Measurements from ENCODE around the gene TMEM37. TPM values are rescaled to one million over a fixed set of nuclear protein-coding genes. Genes with fewer than 3 reads are reported as not detected.

Gene TMEM37
- total RNA-seq, 1 experiment from 2014 or later = 4.2 TPM

DNA sequence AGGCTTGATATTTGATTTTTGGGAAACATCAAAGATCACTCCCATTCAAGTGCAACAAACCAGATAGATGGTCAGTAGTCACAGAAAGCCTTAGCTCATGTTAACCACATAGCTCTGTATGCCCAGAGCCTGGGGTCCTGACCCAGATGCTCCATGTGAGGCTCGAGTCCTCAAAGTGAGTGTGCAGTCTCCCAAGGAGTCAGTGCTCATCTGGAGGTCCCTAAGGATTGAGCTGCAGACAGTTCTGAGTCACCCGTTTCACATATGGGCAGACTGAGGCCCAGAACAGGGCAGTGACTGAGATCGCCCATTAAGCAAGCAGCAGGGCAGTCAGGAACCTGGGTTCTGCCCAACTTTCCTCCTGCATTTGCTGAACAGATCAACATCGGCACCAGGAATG is 9.2 kb downstream of the TMEM37 start:
- TF ChIP-seq, protein P1, sequence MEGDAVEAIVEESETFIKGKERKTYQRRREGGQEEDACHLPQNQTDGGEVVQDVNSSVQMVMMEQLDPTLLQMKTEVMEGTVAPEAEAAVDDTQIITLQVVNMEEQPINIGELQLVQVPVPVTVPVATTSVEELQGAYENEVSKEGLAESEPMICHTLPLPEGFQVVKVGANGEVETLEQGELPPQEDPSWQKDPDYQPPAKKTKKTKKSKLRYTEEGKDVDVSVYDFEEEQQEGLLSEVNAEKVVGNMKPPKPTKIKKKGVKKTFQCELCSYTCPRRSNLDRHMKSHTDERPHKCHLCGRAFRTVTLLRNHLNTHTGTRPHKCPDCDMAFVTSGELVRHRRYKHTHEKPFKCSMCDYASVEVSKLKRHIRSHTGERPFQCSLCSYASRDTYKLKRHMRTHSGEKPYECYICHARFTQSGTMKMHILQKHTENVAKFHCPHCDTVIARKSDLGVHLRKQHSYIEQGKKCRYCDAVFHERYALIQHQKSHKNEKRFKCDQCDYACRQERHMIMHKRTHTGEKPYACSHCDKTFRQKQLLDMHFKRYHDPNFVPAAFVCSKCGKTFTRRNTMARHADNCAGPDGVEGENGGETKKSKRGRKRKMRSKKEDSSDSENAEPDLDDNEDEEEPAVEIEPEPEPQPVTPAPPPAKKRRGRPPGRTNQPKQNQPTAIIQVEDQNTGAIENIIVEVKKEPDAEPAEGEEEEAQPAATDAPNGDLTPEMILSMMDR (conservative IDR thresholded peaks at IDR 0.05) = no peak
- no peaks in the 10 kb centered on the region; the same call in 1 of the 2 replicates for H3K27me3 Mint-ChIP-seq (ENCODE audit: low read depth)
- no peak overlapping the region for H3K56ac ChIP-seq (ENCODE audit: insufficient read length, low read depth, low read length)
- peaks cover 5% of the 10 kb centered on the region in 2 experiments; a peak in 3 of 4 replicates for H3K4me1 Mint-ChIP-seq
- H3K4me2 ChIP-seq (ENCODE audit: insufficient read depth, insufficient read length, low read length) = no peak overlapping the region
- H3K4me3 Mint-ChIP-seq = no peak overlapping the region
- H2BK12ac ChIP-seq (ENCODE audit: insufficient read length, low read depth, low read length) = no peak overlapping the region
- H4K8ac ChIP-seq (replicated peaks; ENCODE audit: insufficient read length, low read depth, low read length) = no peak overlapping the region
- H4K5ac ChIP-seq (ENCODE audit: insufficient read length, low read depth, low read length) = no peak overlapping the region
- H3K9ac ChIP-seq (ENCODE audit: extremely low read depth, insufficient read length, low read length) = no peak overlapping the region
- no CpG with 5 or more reads among the region's 4 CpGs for WGBS (ENCODE audit: extremely low coverage, insufficient read length, low lambda C conversion rate)
- no peak for DNase-seq
- H3K4ac ChIP-seq (ENCODE audit: low read depth, low read length) = no peak overlapping the region
- H3K27me3 ChIP-seq (ENCODE audit: insufficient read depth, low read length) = no peaks in the 10 kb centered on the region
- no peak overlapping the region for H3K23ac ChIP-seq (ENCODE audit: insufficient read length, low read depth, low read length)
- H3K36me3 Mint-ChIP-seq (ENCODE audit: insufficient read depth in 1 of 3, low read depth in 3 of 3) = peaks cover 2 to 8% (median 7%) of the 10 kb centered on the region in 3 experiments; a peak in 4 of 7 replicates
- H3K27ac Mint-ChIP-seq = no peak overlapping the region
- no peaks in the 10 kb centered on the region for H3K9me3 Mint-ChIP-seq
- H3K79me2 ChIP-seq (ENCODE audit: insufficient read depth, low read length) = no peaks in the 10 kb centered on the region
- H3K9me3 ChIP-seq (ENCODE audit: control insufficient read depth, low read depth, low read length) = no peaks in the 10 kb centered on the region
- H3K27ac ChIP-seq (ENCODE audit: insufficient read length, low read depth, low read length) = no peak overlapping the region
- H2AFZ ChIP-seq (ENCODE audit: low read length) = no peak overlapping the region
- no peak overlapping the region for H2BK5ac ChIP-seq (ENCODE audit: insufficient read length, low read length)
- no peak overlapping the region for H2BK120ac ChIP-seq (ENCODE audit: low read depth, low read length, poor library complexity, severe bottlenecking)
- H4K91ac ChIP-seq (ENCODE audit: insufficient read length, low read depth, low read length) = no peak overlapping the region
- H3K18ac ChIP-seq (ENCODE audit: insufficient read length, low read depth, low read length) = no peak overlapping the region
- H3K14ac ChIP-seq (ENCODE audit: insufficient read depth, low read length) = no peak overlapping the region
- no peaks in the 10 kb centered on the region for H4K20me1 ChIP-seq (ENCODE audit: control insufficient read depth, insufficient read depth, insufficient read length)
- H3T11ph ChIP-seq (ENCODE audit: low read length) = no peak overlapping the region
- no peak overlapping the region for H2BK20ac ChIP-seq (ENCODE audit: low read depth, low read length, poor library complexity, severe bottlenecking)
- no peak overlapping the region for H2BK15ac ChIP-seq (ENCODE audit: low read depth, low read length)
- H3K79me1 ChIP-seq (ENCODE audit: insufficient read depth, low read depth, low read length, poor library complexity, severe bottlenecking) = no peaks in the 10 kb centered on the region
- H3K4me1 ChIP-seq (ENCODE audit: insufficient read depth, low read length) = no peaks in the 10 kb centered on the region
- H2AK5ac ChIP-seq (ENCODE audit: insufficient read length, low read length) = no peak overlapping the region
- H3K23me2 ChIP-seq (ENCODE audit: insufficient read length, low read depth, low read length, poor library complexity, severe bottlenecking) = no peaks in the 10 kb centered on the region
